Measurements from ENCODE around the gene DNAJA3. TPM values are rescaled to one million over a fixed set of nuclear protein-coding genes. Genes with fewer than 3 reads are reported as not detected.

DNAJA3 gene
- total RNA-seq, 3 donors from 2014 or later (not counting 1 experiment from before 2014, with no cell fraction given): 22.1 to 34.2 (median 27.2) TPM

DNA sequence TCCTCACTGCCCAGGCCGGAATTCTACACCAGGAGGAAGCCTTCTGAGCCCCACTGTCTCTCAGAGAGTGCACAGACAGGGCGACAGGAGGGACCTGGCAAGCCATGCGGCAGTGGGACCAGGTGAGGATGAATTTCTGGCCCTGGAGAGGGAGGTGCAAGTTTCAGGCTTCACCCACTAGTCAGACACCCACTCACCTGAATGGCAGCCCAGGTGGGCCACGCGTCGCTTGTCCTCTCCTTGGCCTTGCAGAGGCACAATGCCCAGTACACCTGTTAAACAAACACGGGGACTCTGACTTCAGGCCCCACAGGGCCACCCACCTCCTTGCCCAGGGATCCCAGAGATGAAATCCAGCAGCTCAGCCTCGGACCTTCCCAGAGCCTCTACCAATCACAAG lies 13.5 kb upstream of the DNAJA3 start:
- Mint-ChIP-seq H3K4me3 (peak overlapping the region; percentile 7), H3K9me3 (no peaks in the 10 kb centered on the region), H3K27me3 (ENCODE audit: low read depth in 2 of 2) (no peaks in the 10 kb centered on the region), H3K27ac (peak overlapping the region; percentile 61 to 65), H3K4me1 (peaks cover 40 to 49% of the 10 kb centered on the region in 2 donors), H3K36me3 (no peaks in the 10 kb centered on the region)
- Histone ChIP-seq H3K4me3 (ENCODE audit: low read length) (no peak overlapping the region), H3K27ac (ENCODE audit: low read length) (peak overlapping the region; percentile 8), H3K4me1 (ENCODE audit: control insufficient read depth, insufficient read depth, low read length) (peaks cover 49% of the 10 kb centered on the region), H3K36me3 (ENCODE audit: control insufficient read depth, insufficient read depth, low read length) (peaks cover 51% of the 10 kb centered on the region), H3K27me3 (ENCODE audit: control insufficient read depth, insufficient read depth, low read length) (no peaks in the 10 kb centered on the region), H3K9me3 (ENCODE audit: control insufficient read depth, insufficient read depth, low read length) (no peaks in the 10 kb centered on the region)
- 97% methylated on average over 8 of the region's 8 CpGs for WGBS (ENCODE audit: insufficient coverage)
- no peak for ATAC-seq
- TF ChIP-seq, protein P1, sequence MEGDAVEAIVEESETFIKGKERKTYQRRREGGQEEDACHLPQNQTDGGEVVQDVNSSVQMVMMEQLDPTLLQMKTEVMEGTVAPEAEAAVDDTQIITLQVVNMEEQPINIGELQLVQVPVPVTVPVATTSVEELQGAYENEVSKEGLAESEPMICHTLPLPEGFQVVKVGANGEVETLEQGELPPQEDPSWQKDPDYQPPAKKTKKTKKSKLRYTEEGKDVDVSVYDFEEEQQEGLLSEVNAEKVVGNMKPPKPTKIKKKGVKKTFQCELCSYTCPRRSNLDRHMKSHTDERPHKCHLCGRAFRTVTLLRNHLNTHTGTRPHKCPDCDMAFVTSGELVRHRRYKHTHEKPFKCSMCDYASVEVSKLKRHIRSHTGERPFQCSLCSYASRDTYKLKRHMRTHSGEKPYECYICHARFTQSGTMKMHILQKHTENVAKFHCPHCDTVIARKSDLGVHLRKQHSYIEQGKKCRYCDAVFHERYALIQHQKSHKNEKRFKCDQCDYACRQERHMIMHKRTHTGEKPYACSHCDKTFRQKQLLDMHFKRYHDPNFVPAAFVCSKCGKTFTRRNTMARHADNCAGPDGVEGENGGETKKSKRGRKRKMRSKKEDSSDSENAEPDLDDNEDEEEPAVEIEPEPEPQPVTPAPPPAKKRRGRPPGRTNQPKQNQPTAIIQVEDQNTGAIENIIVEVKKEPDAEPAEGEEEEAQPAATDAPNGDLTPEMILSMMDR (IDR thresholded peaks at IDR 0.05): no peak
- intact Hi-C loops (cut with micrococcal nuclease): loop anchor here (10.0 kb wide), 1 partner anchor 203 kb away; the partner anchor contains the start of gene UBALD1
- no peak for DNase-seq

DNA sequence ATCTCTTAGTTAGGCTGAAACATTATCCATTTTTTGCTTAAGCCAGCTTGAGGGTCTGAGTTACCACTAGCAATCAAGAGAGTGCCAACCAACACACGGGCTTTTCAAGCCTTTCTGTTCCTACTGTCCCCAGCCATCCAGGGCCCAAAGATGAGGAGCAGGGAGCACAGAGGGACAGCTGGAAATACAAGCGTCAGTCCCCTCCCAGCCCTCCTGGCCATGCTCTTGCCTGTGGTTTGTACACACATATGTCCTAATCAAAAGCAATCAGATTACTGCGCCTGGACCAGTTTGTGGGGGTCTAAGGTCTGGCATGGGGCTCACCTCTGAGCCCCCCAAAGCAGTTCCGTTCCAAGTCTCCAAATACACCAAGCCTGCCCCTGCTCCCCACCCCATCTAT lies 12.8 kb upstream of the DNAJA3 start:
- Mint-ChIP-seq H3K27me3 (ENCODE audit: low read depth in 2 of 2) (no peaks in the 10 kb centered on the region), H3K27ac (peak overlapping the region; percentile 61 to 65), H3K4me3 (peak overlapping the region; percentile 17), H3K4me1 (peaks cover 40 to 49% of the 10 kb centered on the region in 2 donors), H3K9me3 (no peaks in the 10 kb centered on the region), H3K36me3 (no peaks in the 10 kb centered on the region)
- 94% methylated on average over 4 of the region's 4 CpGs for WGBS (ENCODE audit: insufficient coverage)
- ATAC-seq (no peak), DNase-seq (no peak)
- intact Hi-C loops (cut with micrococcal nuclease): loop anchor here (10.0 kb wide), 1 partner anchor 202 kb away; the partner anchor contains the start of gene UBALD1
- peaks cover 53% of the 10 kb centered on the region for H3K4me1 ChIP-seq (ENCODE audit: control insufficient read depth, insufficient read depth, low read length)
- peak overlapping the region; percentile 8 for H3K27ac ChIP-seq (ENCODE audit: low read length)
- TF ChIP-seq, protein P1 (IDR thresholded peaks at IDR 0.05): no peak
- H3K4me3 ChIP-seq (ENCODE audit: low read length): no peak overlapping the region
- no peaks in the 10 kb centered on the region for H3K27me3 ChIP-seq (ENCODE audit: control insufficient read depth, insufficient read depth, low read length)
- peaks cover 44% of the 10 kb centered on the region for H3K36me3 ChIP-seq (ENCODE audit: control insufficient read depth, insufficient read depth, low read length)
- H3K9me3 ChIP-seq (ENCODE audit: control insufficient read depth, insufficient read depth, low read length): no peaks in the 10 kb centered on the region

DNA sequence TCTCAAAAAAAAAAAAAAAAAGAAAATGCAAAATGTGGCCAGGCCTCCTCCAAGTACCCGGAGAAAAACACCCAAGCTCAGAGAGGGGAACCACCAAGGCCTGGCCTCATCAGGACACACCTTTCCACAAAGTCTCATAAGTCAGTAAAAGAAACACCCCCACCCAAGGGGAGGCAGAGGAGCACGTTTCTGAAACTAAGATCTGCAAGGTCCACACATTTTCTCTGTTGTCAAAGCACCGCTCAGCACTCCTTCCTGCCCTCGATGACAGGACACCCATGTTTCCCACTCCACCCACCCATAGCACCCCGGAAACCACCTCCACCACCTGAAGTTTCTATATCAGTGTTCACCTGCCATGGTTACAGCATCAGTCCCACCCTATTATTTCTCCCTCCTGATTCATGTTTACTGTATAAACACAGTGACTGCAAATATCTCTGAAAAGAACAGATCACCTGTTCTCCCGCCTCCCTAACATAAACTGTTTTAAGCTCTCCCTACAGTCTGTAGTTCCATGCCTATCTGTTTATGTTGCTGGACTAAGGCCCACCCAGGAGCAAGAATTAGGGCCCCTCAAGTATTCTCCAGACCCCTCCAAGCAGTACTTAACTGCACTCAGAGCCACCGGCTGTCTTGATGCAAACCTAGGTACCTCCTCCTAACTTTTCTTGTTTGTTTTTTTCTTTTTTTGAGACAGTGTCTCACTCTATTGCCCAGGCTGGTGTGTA lies 11.3 kb upstream of the DNAJA3 start:
- intact Hi-C loops (cut with micrococcal nuclease): loop anchor here (1.0 to 10.0 kb wide), 2 partner anchors 12 to 200 kb away; partner anchors contain the start of gene UBALD1
- no peaks in the 10 kb centered on the region for H3K27me3 Mint-ChIP-seq (ENCODE audit: low read depth in 2 of 2)
- ATAC-seq (peak; percentile 18 to 33 (median 24)), DNase-seq (peak in 1 of 2 donors; percentile 94)
- Histone ChIP-seq H3K36me3 (ENCODE audit: control insufficient read depth, insufficient read depth, low read length) (peaks cover 34% of the 10 kb centered on the region), H3K27me3 (ENCODE audit: control insufficient read depth, insufficient read depth, low read length) (no peaks in the 10 kb centered on the region), H3K27ac (ENCODE audit: low read length) (peak overlapping the region; percentile 77), H3K4me1 (ENCODE audit: control insufficient read depth, insufficient read depth, low read length) (peaks cover 49% of the 10 kb centered on the region), H3K9me3 (ENCODE audit: control insufficient read depth, insufficient read depth, low read length) (no peaks in the 10 kb centered on the region), H3K4me3 (ENCODE audit: low read length) (peak overlapping the region; percentile 49)
- H3K4me1 Mint-ChIP-seq: peaks cover 40 to 49% of the 10 kb centered on the region in 2 donors
- TF ChIP-seq, protein P1 (IDR thresholded peaks at IDR 0.05): no peak
- 23% methylated on average over 7 of the region's 7 CpGs for WGBS (ENCODE audit: insufficient coverage)
- H3K27ac Mint-ChIP-seq: peak overlapping the region; percentile 92 to 95
- H3K36me3 Mint-ChIP-seq: no peaks in the 10 kb centered on the region
- peak overlapping the region; percentile 95 for H3K4me3 Mint-ChIP-seq
- H3K9me3 Mint-ChIP-seq: no peaks in the 10 kb centered on the region
